ENCODE results near the gene SLC19A1. TPM values are rescaled to one million over a fixed set of nuclear protein-coding genes. Genes with fewer than 3 reads are reported as not detected.

The SLC19A1 gene
- total RNA-seq, 4 donors from 2014 or later, result 6.5 to 18.3 (median 8.1) TPM

- TF ChIP-seq CTCF (IDR thresholded peaks at IDR 0.05; ENCODE audit: low read depth), result no peak
Observed at GRCh38 chr21:45505416-45506021, 36.7 kb downstream of the SLC19A1 start.

DNA sequence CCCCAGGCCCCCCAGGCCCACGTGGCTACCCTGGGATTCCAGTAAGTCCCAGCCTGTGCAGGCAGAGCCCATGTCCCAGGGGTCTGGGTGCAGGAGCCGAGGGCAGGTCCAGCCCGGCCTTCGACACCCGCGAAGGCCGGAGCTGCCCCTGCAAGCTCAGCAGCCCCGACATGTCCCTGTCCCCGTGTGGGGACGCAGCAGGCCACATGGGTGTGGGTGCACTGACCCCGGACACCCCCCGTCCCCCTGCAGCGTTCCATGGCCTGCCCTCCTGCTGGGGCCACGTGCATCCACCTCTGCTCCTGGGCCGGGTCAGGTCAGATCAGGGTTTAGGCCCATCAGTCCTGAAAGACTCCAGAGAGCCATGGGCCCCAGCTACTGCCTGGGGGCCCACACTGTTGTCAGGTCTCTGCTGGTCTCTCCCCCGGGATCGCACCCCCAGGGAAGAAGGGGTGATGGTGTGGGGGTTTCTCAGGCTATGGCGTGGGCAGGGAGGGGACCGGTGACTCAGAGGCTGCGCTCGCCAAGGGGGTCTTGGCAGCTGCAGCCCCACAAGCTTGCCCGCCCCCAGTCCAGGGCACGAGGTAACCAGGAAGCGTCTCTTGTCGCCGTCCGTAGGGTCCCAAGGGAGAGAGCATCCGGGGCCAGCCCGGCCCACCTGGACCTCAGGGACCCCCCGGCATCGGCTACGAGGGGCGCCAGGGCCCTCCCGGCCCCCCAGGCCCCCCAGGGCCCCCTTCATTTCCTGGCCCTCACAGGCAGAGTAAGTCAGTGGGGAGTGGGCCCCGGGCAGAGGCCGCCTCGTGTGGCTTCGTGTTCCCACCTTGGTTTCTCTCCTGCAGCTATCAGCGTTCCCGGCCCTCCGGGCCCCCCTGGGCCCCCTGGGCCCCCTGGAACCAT lies 37.5 kb downstream of the SLC19A1 start:
- no peak for TF ChIP-seq CTCF (IDR thresholded peaks at IDR 0.05; ENCODE audit: low read depth)

DNA sequence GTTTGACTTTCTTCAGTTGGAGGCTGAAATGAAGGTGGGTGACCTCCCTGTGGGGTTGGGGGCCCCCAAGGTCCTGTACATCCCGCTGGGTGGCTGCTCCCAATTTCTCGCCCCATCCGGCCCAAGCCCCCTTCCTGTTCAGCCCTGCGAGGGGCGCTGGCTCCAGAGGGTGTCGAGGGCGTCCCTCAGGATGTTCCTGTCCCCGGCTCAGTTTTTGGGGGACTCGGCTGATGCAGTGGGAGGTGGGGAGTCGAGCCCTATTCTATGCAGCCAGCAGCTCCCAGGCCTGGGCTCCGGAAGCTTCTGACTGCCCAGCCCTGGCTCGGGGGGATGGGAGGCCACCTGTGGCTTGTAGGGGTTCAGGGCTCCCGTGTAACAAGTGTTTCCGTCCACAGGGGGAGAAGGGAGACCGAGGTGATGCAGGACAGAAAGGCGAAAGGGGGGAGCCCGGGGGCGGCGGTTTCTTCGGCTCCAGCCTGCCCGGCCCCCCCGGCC lies 38.2 kb downstream of the SLC19A1 start:
- TF ChIP-seq CTCF (IDR thresholded peaks at IDR 0.05; ENCODE audit: low read depth), result no peak

- TF ChIP-seq CTCF (IDR thresholded peaks at IDR 0.05; ENCODE audit: low read depth), result no peak
Observed at GRCh38 chr21:45502600-45502999, 39.6 kb downstream of the SLC19A1 start.

GRCh38 chr21:45502006-45502345 lies 40.3 kb downstream of the SLC19A1 start:
- no peak for TF ChIP-seq CTCF (IDR thresholded peaks at IDR 0.05; ENCODE audit: low read depth)

DNA sequence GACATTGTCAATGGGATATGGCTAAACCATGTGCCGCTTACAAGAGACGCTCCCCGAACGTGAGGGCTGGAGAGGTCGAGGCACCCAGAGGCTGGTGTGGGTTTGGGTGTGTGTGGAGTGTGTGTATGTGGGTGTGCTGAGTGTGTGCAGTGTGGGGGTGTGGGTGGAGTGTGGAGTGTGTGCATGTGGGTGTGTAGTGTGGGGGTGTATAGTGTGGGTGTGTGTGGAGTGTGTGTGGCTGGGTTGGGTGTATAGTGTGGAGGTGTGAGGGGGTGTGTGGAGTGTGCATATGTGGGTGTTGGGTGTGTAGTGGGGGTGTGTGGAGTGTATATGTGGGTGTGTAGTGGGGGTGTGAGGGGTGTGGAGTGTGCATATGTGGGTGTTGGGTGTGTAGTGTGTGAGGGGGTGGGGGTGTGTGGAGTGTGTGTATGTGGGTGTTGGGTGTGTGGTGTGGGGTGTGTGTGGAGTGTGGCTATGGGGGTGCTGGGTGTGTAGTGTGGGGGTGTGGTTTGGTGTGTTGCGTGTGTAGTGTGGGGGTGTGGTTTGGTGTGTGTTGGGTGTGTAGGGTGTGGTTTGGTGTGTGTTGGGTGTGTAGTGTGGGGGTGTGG lies 42.2 kb downstream of the SLC19A1 start:
- no peak for TF ChIP-seq CTCF (IDR thresholded peaks at IDR 0.05; ENCODE audit: low read depth)

GRCh38 chr21:45499201-45499750 lies 43.0 kb downstream of the SLC19A1 start:
- no peak for TF ChIP-seq CTCF (IDR thresholded peaks at IDR 0.05; ENCODE audit: low read depth)

Data from subcutaneous adipose tissue (tissue), 4 donors.